ENCODE measurements around the gene TMEM43.

TMEM43 gene

DNA sequence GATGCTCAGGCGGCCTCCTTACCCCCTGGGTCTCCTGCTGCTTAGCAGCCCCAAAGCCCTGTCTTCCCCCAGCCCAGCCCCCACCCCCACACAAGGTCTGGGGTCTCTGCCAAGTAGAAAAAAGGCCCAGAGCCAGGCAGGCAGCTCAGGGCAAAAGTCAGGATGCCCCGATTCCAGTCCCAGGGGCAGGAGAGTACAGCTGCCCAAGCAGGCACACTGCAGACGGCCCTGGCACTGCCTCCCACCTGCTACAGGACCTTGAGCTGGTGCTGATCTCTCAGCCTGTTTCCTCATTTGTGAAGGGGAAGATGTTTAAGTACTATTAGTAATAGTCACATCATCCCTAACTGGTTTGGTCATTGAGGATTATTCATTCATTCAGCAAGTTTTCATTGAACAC, 12.6 kb downstream of the TMEM43 start:
- DNase-seq, result no peak

DNA sequence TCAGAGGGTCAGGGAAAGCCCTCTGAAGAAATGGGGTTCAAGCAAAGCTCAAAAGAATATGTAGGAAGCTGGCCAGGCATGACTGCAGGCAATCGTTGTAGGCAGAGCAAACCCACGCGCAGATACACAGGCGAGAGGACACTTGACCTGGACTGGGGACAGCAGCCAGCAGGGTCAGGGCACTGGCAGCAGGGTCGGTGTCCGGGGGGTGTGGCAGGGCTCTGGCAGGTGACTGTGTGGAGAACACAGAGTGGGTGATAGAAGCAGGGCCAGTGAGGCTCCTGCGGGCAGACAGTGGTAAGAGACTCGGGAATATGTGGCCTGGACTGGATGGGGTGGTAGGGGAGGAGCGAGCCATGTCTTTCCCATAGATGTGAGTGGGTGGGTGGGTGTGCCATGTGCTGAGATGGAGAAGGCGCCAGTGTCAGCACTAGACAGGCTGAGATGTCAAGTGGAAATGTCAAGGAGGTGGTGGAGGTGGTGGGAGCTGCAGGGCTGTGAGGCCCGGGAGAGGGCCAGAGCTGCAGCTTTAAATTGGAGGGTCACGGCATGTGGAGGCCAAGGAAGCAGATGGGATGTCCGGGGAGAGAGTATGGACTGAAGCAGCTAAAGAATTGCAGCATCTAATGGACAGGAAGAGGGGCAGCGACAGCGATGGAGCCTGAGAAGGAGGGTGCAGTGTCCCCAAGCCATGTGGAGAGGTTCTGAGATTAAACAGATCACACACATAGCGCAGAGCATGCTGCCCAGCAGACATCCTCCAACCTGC, 13.4 kb downstream of the TMEM43 start:
- no peak for DNase-seq

DNA sequence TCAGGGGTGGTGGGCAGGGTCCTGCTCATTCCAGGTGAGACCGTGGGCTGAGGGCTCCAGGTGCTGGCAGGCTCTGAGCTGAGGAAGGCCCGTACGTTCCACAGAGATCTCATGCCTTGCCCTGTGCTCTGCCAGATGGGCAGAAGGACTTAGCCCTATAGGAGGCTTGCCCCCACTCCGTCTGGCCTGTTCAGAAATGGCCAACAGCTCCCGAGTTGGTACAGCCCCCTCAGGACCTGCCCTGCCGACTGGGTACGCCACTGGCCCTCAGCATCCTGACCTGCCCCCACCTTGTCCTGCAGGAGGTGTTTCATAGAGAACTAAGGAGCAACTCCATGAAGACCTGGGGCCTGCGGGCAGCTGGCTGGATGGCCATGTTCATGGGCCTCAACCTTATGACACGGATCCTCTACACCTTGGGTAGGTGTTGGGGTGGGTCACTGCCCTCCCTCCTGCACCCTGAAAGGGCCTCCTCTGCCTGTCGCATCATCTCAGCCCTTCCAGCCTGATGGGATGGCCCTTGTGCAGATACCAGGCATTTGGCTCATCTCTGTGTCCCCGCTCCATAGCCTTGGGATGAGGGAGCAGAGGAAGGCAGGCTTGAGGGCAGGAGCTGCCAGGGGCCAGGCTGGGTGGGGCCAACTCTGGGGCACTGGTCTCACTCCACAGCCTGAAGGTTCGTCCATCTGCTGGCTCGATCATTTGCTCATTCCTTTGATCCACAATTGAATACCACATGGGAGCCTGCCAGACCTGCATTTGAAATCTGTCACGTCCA, 14.2 kb downstream of the TMEM43 start:
- DNase-seq, result no peak

DNA sequence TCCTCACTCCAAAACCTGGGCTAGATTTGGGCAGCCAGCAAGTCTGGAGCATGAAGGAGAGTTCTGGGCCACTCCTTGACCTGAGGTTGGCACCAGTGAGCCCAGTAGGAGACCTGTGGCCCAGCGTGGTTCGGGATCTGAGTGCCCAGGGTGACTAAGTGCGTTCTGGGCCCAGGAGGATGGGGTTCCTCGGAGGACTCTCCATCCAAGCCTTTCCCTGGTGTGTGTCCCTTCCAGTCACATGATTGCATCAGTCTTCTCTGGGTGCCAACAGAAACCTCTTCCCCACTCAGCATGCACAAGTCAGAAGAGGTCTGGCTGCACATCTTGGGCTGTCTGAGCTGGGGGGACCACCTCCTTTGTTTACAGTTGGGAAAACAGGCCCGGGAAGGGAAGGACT, 14.9 kb downstream of the TMEM43 start:
- DNase-seq, result no peak

DNA sequence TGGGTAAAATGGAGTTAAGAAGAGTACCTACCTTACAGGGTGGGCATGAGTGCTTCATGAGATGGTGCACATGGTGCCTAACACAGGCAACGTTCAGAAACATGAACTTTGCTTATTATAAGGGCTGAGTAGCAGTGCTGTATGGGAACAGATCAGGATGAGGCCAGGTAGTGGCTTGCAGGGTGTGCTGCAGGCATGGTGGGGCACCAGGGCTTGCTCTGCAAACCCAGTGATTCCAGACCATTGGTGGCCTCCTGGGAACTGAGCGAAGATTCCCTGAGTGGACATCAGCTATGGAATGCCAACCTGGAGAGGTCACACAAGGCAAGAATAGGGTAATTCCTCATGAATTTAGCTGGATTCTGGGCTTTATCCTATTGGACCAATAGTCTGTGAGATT, 15.8 kb downstream of the TMEM43 start:
- DNase-seq, result no peak

DNA sequence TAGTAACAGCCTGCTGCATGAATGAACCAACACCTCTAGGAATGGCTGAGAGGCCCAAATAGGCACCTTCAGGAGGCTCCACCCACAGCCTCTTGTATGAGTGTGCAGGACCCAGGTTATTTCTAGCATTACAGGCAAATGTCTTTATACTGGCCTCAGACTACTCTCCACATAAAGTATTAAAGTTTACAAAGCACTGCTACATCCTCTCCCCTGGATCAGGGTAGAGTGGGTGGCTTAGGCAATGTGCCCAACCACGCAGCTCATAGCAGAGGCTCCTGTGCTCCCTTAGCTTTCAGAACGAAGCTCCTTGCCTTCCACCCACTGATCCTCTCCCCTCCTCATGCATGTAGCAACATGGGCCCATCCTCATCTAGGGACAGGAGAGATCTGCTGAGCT, 16.3 kb downstream of the TMEM43 start:
- peak in 1 of 56 donors; percentile 21 for DNase-seq

DNA sequence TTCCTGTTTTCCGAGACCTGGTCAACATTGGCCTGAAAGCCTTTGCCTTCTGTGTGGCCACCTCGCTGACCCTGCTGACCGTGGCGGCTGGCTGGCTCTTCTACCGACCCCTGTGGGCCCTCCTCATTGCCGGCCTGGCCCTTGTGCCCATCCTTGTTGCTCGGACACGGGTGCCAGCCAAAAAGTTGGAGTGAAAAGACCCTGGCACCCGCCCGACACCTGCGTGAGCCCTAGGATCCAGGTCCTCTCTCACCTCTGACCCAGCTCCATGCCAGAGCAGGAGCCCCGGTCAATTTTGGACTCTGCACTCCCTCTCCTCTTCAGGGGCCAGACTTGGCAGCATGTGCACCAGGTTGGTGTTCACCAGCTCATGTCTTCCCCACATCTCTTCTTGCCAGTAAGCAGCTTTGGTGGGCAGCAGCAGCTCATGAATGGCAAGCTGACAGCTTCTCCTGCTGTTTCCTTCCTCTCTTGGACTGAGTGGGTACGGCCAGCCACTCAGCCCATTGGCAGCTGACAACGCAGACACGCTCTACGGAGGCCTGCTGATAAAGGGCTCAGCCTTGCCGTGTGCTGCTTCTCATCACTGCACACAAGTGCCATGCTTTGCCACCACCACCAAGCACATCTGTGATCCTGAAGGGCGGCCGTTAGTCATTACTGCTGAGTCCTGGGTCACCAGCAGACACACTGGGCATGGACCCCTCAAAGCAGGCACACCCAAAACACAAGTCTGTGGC, 16.9 kb downstream of the TMEM43 start:
- peak in 4 of 56 donors; percentile 23 to 35 (median 27) for DNase-seq

DNA sequence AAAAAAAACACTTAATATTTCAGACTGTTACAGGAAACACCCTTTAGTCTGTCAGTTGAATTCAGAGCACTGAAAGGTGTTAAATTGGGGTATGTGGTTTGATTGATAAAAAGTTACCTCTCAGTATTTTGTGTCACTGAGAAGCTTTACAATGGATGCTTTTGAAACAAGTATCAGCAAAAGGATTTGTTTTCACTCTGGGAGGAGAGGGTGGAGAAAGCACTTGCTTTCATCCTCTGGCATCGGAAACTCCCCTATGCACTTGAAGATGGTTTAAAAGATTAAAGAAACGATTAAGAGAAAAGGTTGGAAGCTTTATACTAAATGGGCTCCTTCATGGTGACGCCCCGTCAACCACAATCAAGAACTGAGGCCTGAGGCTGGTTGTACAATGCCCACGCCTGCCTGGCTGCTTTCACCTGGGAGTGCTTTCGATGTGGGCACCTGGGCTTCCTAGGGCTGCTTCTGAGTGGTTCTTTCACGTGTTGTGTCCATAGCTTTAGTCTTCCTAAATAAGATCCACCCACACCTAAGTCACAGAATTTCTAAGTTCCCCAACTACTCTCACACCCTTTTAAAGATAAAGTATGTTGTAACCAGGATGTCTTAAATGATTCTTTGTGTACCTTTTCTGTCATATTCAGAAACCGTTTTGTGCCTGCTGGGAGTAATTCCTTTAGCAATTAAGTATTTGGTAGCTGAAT, 17.9 kb downstream of the TMEM43 start:
- DNase-seq, result no peak

DNA sequence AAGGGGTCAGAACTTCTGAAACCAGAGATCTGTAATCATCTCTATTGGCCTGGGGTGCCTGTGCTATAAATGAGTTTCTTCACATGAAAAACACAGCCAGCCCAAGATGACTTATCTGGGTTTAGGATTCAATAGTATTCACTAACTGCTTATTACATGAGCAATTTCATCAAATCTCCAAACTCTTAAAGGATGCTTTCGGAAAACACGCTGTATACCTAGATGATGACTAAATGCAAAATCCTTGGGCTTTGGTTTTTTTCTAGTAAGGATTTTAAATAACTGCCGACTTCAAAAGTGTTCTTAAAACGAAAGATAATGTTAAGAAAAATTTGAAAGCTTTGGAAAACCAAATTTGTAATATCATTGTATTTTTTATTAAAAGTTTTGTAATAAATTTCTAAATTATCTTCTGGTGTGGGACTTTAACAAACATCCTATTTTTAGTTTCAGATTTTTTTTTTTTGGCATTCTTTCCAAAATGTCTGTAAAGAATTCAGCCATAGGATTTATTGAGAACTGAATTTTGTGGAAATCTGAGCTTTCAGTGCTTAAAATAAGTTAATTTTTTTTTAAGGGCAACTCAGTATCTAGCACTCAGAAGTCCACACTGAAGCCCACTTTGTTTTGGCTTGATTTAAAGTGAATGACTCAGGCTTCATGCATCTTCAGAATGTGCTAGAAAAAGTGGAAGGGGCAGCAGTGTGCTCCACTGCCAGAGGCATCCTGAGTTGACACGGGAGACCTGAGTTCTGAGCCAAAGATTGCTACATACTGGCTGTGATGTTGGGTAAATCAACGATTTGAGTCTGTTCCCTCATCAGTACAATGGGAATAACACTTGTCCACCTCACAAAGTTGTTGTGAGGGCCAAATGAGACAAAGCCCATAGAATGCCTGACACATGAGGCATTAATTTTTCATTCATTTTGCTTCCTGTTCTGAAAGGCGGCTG, 18.7 kb downstream of the TMEM43 start:
- no peak for DNase-seq

DNA sequence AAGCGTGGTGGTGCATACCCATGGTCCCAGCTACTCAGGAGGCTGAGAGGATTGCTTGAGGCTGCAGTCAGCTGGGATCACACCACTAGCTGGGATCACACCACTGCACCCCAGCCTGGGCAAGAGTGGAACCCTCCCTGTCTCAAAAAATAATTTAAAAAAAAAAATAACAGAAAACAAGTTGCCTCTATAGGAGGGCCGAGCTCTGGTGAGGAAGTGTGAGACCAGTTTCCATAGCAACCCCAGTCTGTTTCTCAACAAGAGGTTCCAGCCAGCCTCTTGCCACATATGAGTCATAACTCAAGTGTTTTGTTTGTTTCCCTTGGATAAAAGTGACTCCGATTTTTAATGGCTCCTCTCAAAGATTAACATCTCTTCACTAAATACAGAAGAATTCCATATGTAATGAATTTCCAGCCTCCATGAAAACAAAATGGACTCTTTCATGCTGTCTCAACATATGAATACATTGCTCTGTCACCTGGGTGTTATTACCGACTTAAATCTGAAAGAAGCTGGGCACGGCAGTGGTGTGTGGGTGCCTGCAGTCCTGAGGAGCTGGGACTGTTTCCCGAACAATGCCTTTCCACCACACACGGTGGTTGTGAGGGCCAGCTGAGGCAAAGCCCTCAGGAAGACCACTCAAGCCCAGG, 19.7 kb downstream of the TMEM43 start:
- peak in 28 of 56 donors; percentile 9 to 64 (median 41) for DNase-seq

DNA sequence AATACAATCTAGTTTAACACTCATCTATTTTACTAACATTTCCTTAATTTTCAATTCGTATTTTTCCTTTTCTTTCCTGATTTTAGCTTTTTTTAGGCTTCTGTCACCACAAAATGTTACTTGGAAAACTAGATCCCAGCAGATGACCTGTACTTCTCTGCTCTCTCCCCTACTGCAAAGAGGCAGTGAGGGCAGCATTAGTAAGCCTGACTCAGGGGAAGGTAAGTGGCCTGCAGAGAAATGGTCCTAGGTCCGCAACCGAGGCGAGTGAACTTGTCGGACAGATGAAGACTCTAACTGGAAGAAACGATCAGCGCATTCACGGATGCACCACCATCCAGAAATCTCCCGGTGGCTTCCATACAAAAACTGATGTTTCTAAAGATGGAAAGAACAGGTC, 20.4 kb downstream of the TMEM43 start:
- DNase-seq, result no peak

DNA sequence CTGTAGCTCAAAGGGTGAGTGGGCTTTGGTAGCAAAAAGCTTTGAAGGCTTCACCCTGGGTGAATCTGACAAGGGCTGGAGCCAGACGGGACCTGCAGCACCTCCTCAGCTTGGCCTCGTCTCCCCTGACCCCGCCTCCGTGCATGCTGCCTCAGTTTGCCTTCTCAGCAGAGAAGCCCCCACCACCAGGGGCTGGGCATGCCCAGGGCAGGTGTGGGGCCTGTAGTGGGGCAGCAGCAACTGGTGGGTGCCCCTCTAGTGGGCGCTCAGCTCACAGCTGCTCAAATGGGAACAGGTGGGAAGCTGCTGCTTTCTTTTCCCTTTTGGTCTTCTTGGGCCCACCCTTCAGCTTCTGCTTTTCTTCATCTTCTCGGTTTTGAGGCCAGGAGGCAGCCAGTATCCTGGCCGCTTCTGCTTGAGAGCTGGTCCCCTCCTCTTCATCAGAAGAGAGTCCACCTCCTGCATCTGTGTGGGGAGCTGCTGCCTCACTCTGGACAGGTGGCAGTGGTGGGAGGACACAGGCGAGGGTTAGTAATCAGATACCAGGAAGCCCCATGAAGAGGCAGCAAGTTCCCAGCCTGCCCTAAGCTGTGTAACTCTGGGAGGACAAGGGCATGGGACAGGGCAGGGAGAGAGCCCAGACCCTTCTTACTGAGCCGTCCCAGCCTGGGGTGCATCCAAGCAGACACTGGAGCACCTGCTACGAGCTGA, 21.0 kb downstream of the TMEM43 start:
- no peak for DNase-seq

DNA sequence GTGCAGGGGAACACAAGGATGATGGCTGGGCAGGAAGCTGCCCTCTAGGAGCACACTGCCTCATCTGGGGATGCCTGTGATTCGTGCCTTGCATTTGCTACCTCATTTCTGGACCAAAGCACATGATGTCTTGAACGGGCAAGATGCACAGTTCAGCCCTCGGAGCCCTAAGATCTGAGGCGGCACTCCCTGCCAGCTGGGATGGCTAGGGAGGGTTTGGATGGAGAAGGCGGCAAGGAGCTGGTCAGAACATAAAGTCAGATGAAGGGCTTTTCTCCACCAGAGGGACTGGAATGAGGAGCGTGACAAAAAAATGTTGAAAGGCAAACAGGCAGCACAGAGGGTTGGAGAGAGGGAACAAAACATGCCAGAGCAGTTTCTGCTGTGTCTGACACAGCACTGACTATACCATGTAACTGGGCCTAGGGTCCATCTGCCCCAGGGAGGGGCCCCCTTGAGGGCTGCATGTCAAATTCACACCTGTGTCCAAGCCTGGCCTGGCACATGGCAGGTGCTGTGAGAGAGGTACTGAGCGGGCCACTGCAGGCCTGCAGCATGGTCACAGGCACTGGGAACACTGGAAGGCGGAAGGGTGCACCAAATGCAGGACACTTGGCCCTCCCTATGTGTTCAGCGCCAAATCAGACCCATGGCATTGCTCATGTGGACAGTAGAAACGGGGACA, 21.7 kb downstream of the TMEM43 start:
- no peak for DNase-seq

DNA sequence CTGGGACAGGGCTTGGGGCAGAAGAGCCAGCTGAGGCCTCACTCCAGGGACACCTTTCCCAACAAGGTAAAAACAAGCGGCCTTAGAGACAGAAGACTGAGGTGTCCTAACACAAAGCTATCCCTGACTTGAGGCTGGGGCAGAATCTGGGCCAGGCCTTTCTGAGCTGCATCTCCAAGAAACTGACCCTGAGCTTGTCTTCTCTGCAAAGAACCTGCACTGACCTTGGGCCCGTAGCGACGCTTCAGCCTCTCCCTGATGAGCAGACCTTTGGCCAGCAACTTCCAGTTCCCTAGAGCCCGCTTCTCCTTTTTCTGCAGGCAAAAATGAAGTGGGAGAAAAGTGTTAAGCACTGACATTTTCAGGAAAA, 22.2 kb downstream of the TMEM43 start:
- DNase-seq, result no peak

DNA sequence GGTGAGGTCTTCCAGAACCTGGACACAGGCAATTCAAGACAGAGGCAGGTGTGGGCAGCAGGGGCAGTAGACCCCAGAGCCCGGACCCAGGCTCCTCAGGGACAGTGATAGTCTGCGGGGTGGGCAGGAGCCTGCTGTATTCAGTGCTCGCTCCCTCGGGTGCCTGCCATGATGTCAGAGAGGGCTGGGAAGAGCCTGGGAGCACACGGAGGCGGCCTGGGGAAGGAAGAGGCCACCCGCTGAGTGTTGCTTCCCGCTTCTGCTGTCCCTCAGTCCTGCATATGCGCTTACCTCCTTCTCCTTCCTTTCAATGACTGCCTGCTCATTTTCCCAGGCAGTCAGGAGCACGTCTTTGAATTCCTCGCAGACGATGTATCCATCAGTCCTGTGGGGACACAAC, 22.8 kb downstream of the TMEM43 start:
- no peak for DNase-seq

DNA sequence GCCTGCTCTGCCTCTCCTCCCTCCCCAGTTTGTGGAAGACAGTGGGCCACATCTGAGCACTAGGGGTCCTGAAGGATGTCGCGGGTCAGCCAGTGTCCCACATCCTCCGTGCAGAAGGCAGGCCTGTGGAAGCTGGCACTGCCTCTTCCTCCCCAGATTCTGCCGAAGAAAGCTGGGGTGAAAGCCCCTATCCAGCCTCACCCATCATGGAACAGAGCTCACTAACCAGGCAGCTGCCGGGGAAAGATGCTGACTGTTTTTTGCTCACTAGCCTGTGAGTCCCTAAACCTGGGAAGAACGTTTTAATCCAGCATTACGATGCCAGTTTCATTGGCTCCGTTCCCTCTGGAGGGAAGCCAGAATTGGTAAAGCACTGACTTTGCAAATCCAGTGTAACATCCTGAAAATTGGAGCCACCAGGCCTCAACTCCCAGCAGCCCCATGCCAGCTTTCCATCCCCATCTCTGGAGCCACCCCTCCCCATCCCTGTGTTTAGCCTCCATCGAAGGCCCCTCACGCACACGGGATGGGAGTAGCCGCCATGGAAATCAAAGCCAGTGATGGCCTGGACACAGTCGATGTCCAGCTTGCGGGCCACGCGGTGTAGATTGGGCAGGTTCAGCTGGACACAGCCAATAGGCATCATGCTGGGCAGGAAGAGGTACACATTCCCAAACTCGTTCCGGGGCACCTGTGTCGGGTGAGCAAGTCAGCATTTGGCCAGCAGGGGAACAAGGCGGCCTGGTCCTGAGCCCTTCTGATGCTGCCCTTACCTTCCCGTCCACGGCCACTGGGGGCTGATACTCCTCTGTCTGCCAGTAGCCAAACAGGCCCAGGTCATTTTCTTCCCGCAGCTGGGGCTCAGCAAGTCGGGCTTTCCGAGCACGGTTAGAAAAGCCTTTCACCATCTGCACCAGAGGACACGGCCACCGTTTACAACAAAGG, 23.5 kb downstream of the TMEM43 start:
- DNase-seq, result peak in 6 of 56 donors; percentile 22 to 53 (median 29)

DNA sequence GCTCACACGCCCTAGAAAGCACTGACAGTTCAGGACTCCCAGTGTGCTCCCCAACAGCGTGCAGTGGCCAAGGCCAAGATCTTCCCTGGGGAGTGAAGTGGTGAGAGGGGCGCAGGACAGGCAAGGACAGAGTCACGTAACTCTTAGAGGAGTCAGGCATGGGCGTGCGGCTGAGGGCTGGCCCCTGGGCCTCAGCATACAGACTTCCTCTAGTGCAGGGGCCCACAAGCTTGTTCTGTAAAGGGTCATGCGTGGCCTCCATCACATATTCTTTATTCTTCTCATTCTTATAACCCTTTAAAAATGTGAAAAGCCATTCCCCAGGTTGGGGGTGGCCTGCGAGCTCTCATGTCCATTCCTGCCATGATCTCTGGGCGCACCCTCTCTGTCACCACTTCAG, 25.2 kb downstream of the TMEM43 start:
- no peak for DNase-seq
